Bronchial epithelial cell (primary cell): ENCODE data around the gene STOML1. TPM values are rescaled to one million over a fixed set of nuclear protein-coding genes. Genes with fewer than 3 reads are reported as not detected.

Experiments used
- DNase-seq: peaks from one replicate; pipeline ENCODE4 v3.0.0-alpha.2; 2010; ENCODE audit warnings: low read depth
- FAIRE-seq: peaks from 2 replicates; lab custom pipeline; 2011; peaks lifted over from hg19 to GRCh38; lab: Jason Lieb, UNC
- H3K27me3 ChIP-seq: 2 replicates; pipeline ENCODE4 v1.5.1; 2011; ENCODE audit warnings: low read length; ENCODE audit not compliant: control insufficient read depth, insufficient read depth
- H3K36me3 ChIP-seq: 2 replicates; pipeline ENCODE4 v1.5.1; 2011; ENCODE audit warnings: low read length; ENCODE audit not compliant: control insufficient read depth, insufficient read depth
- H3K4me3 ChIP-seq: 2 replicates; pipeline ENCODE4 v1.5.1; 2011; ENCODE audit warnings: mild to moderate bottlenecking, low read depth, low read length, control low read depth
- CTCF ChIP-seq: IDR thresholded peaks from 2 replicates; pipeline ENCODE4 v1.5.1; 2011; ENCODE audit warnings: mild to moderate bottlenecking, moderate library complexity, low read length, control low read depth, inconsistent platforms; ENCODE audit not compliant: insufficient read depth, severe bottlenecking
- total RNA-seq: library from RNA; depleted of rRNA; stranded (reverse); fragments of >200 nt; gene quantifications from 2 replicates; pipeline ENCODE4 v1.2.1, GENCODE V29; 2014

Gene STOML1
- total RNA-seq, 1 donor from 2014 or later = 9.5 TPM

GRCh38 chr15:73955861-73956742 lies 36.0 kb downstream of the STOML1 start:
- Histone ChIP-seq H3K4me3 (no peak overlapping the region), H3K27me3 (no peaks in the 10 kb centered on the region), H3K36me3 (no peaks in the 10 kb centered on the region)
- TF ChIP-seq CTCF = no peak
- no peak for DNase-seq
- no peak for FAIRE-seq

- no peak for TF ChIP-seq CTCF
- Histone ChIP-seq H3K27me3 (no peaks in the 10 kb centered on the region), H3K4me3 (no peak overlapping the region), H3K36me3 (no peaks in the 10 kb centered on the region)
- FAIRE-seq = no peak
- DNase-seq = no peak
Observed at GRCh38 chr15:73955326-73955725, 36.8 kb downstream of the STOML1 start.

GRCh38 chr15:73954188-73955145 lies 37.6 kb downstream of the STOML1 start:
- H3K36me3 ChIP-seq = no peaks in the 10 kb centered on the region
- TF ChIP-seq CTCF = no peak
- H3K27me3 ChIP-seq = no peaks in the 10 kb centered on the region
- DNase-seq = no peak
- no peak for FAIRE-seq
- H3K4me3 ChIP-seq = no peak overlapping the region

GRCh38 chr15:73952913-73953750 lies 39.0 kb downstream of the STOML1 start:
- FAIRE-seq (no peak), DNase-seq (no peak)
- no peak for TF ChIP-seq CTCF
- H3K27me3 ChIP-seq = no peaks in the 10 kb centered on the region
- H3K36me3 ChIP-seq = no peaks in the 10 kb centered on the region
- no peak overlapping the region for H3K4me3 ChIP-seq

- no peak for FAIRE-seq
- Histone ChIP-seq H3K27me3 (no peaks in the 10 kb centered on the region), H3K4me3 (no peak overlapping the region), H3K36me3 (no peaks in the 10 kb centered on the region)
- no peak for DNase-seq
- TF ChIP-seq CTCF = no peak
Observed at GRCh38 chr15:73952171-73952912, 39.8 kb downstream of the STOML1 start.
